Calu3 (cell line): ENCODE measurements around the gene FOXN3. TPM values are rescaled to one million over a fixed set of nuclear protein-coding genes. Genes with fewer than 3 reads are reported as not detected.

Source experiments
- BruUV-seq: library from RNA; stranded (reverse); fragments of 400-500 nt; replicated peaks from 2 replicates; lab custom pipeline; 2021; lab: Mats Ljungman, UMichigan
- CTCF ChIA-PET: fragments of 300-600 bp; sonication (Branson Sonifier 250); formaldehyde crosslinking; loops from one replicate; lab custom pipeline; 2022; ENCODE audit warnings: antibody characterized with exemption; lab: Charles Lee
- DNase-seq: peaks from one replicate; pipeline ENCODE4 v3.0.0; 2022
- H3K27ac Mint-ChIP-seq: one replicate; pipeline ENCODE4 v1.8.0; 2022; ENCODE audit warnings: mixed read lengths; ENCODE audit not compliant: unreplicated experiment
- H3K27me3 Mint-ChIP-seq: one replicate; pipeline ENCODE4 v1.8.0; 2022; ENCODE audit warnings: mixed read lengths; ENCODE audit not compliant: unreplicated experiment
- H3K36me3 Mint-ChIP-seq: one replicate; pipeline ENCODE4 v1.8.0; 2022; ENCODE audit warnings: mild to moderate bottlenecking, moderate library complexity, mixed read lengths; ENCODE audit not compliant: insufficient read depth, unreplicated experiment
- H3K4me1 Mint-ChIP-seq: one replicate; pipeline ENCODE4 v1.8.0; 2022; ENCODE audit warnings: mild to moderate bottlenecking, low read depth, mixed read lengths; ENCODE audit not compliant: unreplicated experiment
- H3K4me3 Mint-ChIP-seq: one replicate; pipeline ENCODE4 v1.8.0; 2022; ENCODE audit warnings: mild to moderate bottlenecking, low read depth, moderate library complexity, mixed read lengths; ENCODE audit not compliant: unreplicated experiment
- H3K9me3 Mint-ChIP-seq: one replicate; pipeline ENCODE4 v1.8.0; 2022; ENCODE audit warnings: low read depth, mixed read lengths; ENCODE audit not compliant: unreplicated experiment
- CTCF ChIP-seq: fragments of 200-600 bp; IDR thresholded peaks from one replicate; pipeline ENCODE4 v1.8.0; 2022; ENCODE audit warnings: antibody characterized with exemption; ENCODE audit not compliant: unreplicated experiment
- intact Hi-C: fragments of 100-400 bp; cut with micrococcal nuclease; formaldehyde crosslinking; loops from one replicate; pipeline ENCODE4 v1.10.0; 2022; ENCODE audit not compliant: unreplicated experiment
- total RNA-seq: library from RNA; stranded (reverse); gene quantifications from 2 replicates; pipeline ENCODE4 v1.2.3, GENCODE V29; 2022

FOXN3 gene
- total RNA-seq, 1 experiment from 2014 or later = 11.8 TPM

GRCh38 chr14:89330236-89331002 lies 86.6 kb downstream of the FOXN3 start:
- H3K27ac Mint-ChIP-seq = no peak overlapping the region
- H3K4me1 Mint-ChIP-seq = no peaks in the 10 kb centered on the region
- CTCF ChIA-PET = no interaction called here
- TF ChIP-seq CTCF = no peak
- H3K27me3 Mint-ChIP-seq = no peaks in the 10 kb centered on the region
- intact Hi-C loops = no loop called here
- no peaks in the 10 kb centered on the region for H3K9me3 Mint-ChIP-seq
- H3K4me3 Mint-ChIP-seq = no peak overlapping the region
- no peak for DNase-seq
- H3K36me3 Mint-ChIP-seq = no peaks in the 10 kb centered on the region
- BruUV-seq = no TSS peak

GRCh38 chr14:89327771-89328212 lies 89.2 kb downstream of the FOXN3 start:
- BruUV-seq = no TSS peak
- H3K36me3 Mint-ChIP-seq = no peaks in the 10 kb centered on the region
- TF ChIP-seq CTCF = no peak
- DNase-seq = no peak
- intact Hi-C loops = no loop called here
- CTCF ChIA-PET = no interaction called here
- H3K4me1 Mint-ChIP-seq = no peaks in the 10 kb centered on the region
- H3K27me3 Mint-ChIP-seq = no peaks in the 10 kb centered on the region
- no peak overlapping the region for H3K27ac Mint-ChIP-seq
- no peak overlapping the region for H3K4me3 Mint-ChIP-seq
- H3K9me3 Mint-ChIP-seq = no peaks in the 10 kb centered on the region

GRCh38 chr14:89325959-89326358 lies 91.1 kb downstream of the FOXN3 start:
- BruUV-seq = no TSS peak
- no peak overlapping the region for H3K27ac Mint-ChIP-seq
- no peaks in the 10 kb centered on the region for H3K27me3 Mint-ChIP-seq
- no peak for DNase-seq
- CTCF ChIA-PET = no interaction called here
- H3K4me1 Mint-ChIP-seq = no peaks in the 10 kb centered on the region
- H3K36me3 Mint-ChIP-seq = no peaks in the 10 kb centered on the region
- no peak for TF ChIP-seq CTCF
- no peak overlapping the region for H3K4me3 Mint-ChIP-seq
- intact Hi-C loops = no loop called here
- no peaks in the 10 kb centered on the region for H3K9me3 Mint-ChIP-seq

GRCh38 chr14:89325299-89325883 lies 91.6 kb downstream of the FOXN3 start:
- no peaks in the 10 kb centered on the region for H3K36me3 Mint-ChIP-seq
- no peak overlapping the region for H3K4me3 Mint-ChIP-seq
- CTCF ChIA-PET = no interaction called here
- no peaks in the 10 kb centered on the region for H3K9me3 Mint-ChIP-seq
- no peak for DNase-seq
- H3K4me1 Mint-ChIP-seq = no peaks in the 10 kb centered on the region
- no peak for TF ChIP-seq CTCF
- BruUV-seq = no TSS peak
- no peaks in the 10 kb centered on the region for H3K27me3 Mint-ChIP-seq
- no peak overlapping the region for H3K27ac Mint-ChIP-seq
- intact Hi-C loops = no loop called here
